Panc1 (cell line): ENCODE measurements around the gene ZNF594. TPM values are rescaled to one million over a fixed set of nuclear protein-coding genes. Genes with fewer than 3 reads are reported as not detected.
"Not testable (repeated sequence)": the region's sequence is repeated elsewhere in the genome, so short reads cannot be mapped to it uniquely, and the experiment has no call there.

Experiments used
- ATAC-seq: fragments of 200-7000 bp; cut with Tn5 transposase; 2 replicates; pipeline ENCODE4 v1.9.1; 2020; ENCODE audit warnings: mild to moderate bottlenecking, moderate library complexity
- BruUV-seq: library from RNA; stranded (reverse); fragments of 400-500 nt; replicated peaks from 2 replicates; lab custom pipeline; 2021; lab: Mats Ljungman, UMichigan
- CTCF ChIA-PET: fragments of 300-600 bp; sonication (Branson Sonifier 250); formaldehyde crosslinking; loops from one replicate; lab custom pipeline; 2022; ENCODE audit warnings: antibody characterized with exemption; lab: Charles Lee
- POLR2A ChIA-PET: fragments of 300-600 bp; sonication (Branson Sonifier 250); formaldehyde crosslinking; loops from one replicate; lab custom pipeline; 2022; ENCODE audit warnings: antibody characterized with exemption; lab: Charles Lee
- DNase-seq: peaks from one replicate; pipeline ENCODE4 v3.0.0-alpha.2; 2010; ENCODE audit warnings: low read depth, low spot score
- H3K27ac ChIP-seq: 2 replicates; pipeline ENCODE4 v1.5.1; 2011; ENCODE audit warnings: mild to moderate bottlenecking, low read length, inconsistent platforms
- H3K27me3 ChIP-seq: fragments of 200-500 bp; sonication (Bioruptor generic); 2 replicates; pipeline ENCODE4 v1.6.0; 2014; ENCODE audit warnings: low read length, inconsistent platforms; ENCODE audit not compliant: control insufficient read depth, insufficient read depth
- H3K36me3 ChIP-seq: fragments of 200-500 bp; sonication (Bioruptor generic); 2 replicates; pipeline ENCODE4 v1.5.1; 2014; ENCODE audit warnings: inconsistent platforms, mild to moderate bottlenecking, low read length, moderate library complexity; ENCODE audit not compliant: control insufficient read depth, insufficient read depth
- H3K4me1 ChIP-seq: 2 replicates; pipeline ENCODE4 v1.5.1; 2011; ENCODE audit warnings: inconsistent platforms, mild to moderate bottlenecking, low read length, moderate library complexity; ENCODE audit not compliant: control insufficient read depth, insufficient read depth
- H3K4me3 ChIP-seq, 2 experiments: 2 replicates each; pipeline ENCODE4 v1.5.1; 2011 to 2012; ENCODE audit warnings: low read depth in 2 of 2, low read length in 2 of 2, mild to moderate bottlenecking in 2 of 2, inconsistent platforms in 1 of 2, moderate library complexity in 1 of 2
- H3K9me3 ChIP-seq: fragments of 200-500 bp; sonication (Bioruptor generic); 2 replicates; pipeline ENCODE4 v1.5.1; 2014; ENCODE audit warnings: low read depth, mild to moderate bottlenecking, inconsistent platforms, low read length, moderate library complexity; ENCODE audit not compliant: control insufficient read depth, insufficient read depth
- CTCF ChIP-seq: fragments of 450-650 bp; IDR thresholded peaks from 2 replicates; pipeline ENCODE4 v1.5.1; 2017; ENCODE audit warnings: mild to moderate bottlenecking
- POLR2AphosphoS5 ChIP-seq: IDR thresholded peaks from 2 replicates; pipeline ENCODE4 v1.6.1; 2012; ENCODE audit warnings: mild to moderate bottlenecking, low read depth, low read length, moderate library complexity
- REST ChIP-seq, 2 experiments: IDR thresholded peaks; 2 replicates each; pipeline ENCODE4 v1.6.1; 2011 to 2012; ENCODE audit warnings: low read depth in 2 of 2, control low read depth in 1 of 2, low read length in 1 of 2, mild to moderate bottlenecking in 1 of 2, moderate library complexity in 1 of 2; ENCODE audit not compliant: insufficient read depth in 1 of 2
- SIN3A ChIP-seq: IDR thresholded peaks from 2 replicates; pipeline ENCODE4 v1.6.1; 2012; ENCODE audit warnings: low read depth, mild to moderate bottlenecking, low read length, moderate library complexity, borderline replicate concordance; ENCODE audit not compliant: insufficient read depth
- TCF7L2 ChIP-seq: IDR thresholded peaks from 2 replicates; pipeline ENCODE4 v1.6.1; 2011; ENCODE audit warnings: mild to moderate bottlenecking, low read depth, low read length, inconsistent platforms
- in situ Hi-C: cut with HindIII; loops from 2 replicates; pipeline ENCODE4 v1.10.0; 2016; ENCODE audit warnings: low sequenced_read_pairs, low pct_unique_long_range_greater_than_20kb
- intact Hi-C: fragments of 100-400 bp; cut with micrococcal nuclease; formaldehyde crosslinking; loops from one replicate; pipeline ENCODE4 v1.10.0; 2022; ENCODE audit not compliant: unreplicated experiment
- total RNA-seq: library from RNA; stranded (reverse); gene quantifications from one replicate; pipeline ENCODE4 v1.2.1, GENCODE V29; 2021; ENCODE audit not compliant: unreplicated experiment

ZNF594 gene
- total RNA-seq, 1 experiment from 2014 or later = 5.6 TPM

- CTCF ChIA-PET, H3K9me3 ChIP-seq, intact Hi-C loops, in situ Hi-C loops, POLR2A ChIA-PET, H3K36me3 ChIP-seq, DNase-seq, ATAC-seq, BruUV-seq, H3K27ac ChIP-seq, H3K4me1 ChIP-seq, H3K27me3 ChIP-seq, H3K4me3 ChIP-seq: not testable (repeated sequence)
Observed at GRCh38 chr17:5137511-5138197, 54.0 kb downstream of the ZNF594 start.

- H3K27ac ChIP-seq, POLR2A ChIA-PET, H3K4me1 ChIP-seq, DNase-seq, in situ Hi-C loops, CTCF ChIA-PET, H3K27me3 ChIP-seq, BruUV-seq, intact Hi-C loops, H3K36me3 ChIP-seq, ATAC-seq, H3K9me3 ChIP-seq, H3K4me3 ChIP-seq: not testable (repeated sequence)
Observed at GRCh38 chr17:5136580-5137412, 54.9 kb downstream of the ZNF594 start.

GRCh38 chr17:5135726-5136579 lies 55.7 kb downstream of the ZNF594 start:
- Histone ChIP-seq H3K4me3 (no peak overlapping the region), H3K36me3 (no peaks in the 10 kb centered on the region), H3K27ac (no peak overlapping the region), H3K9me3 (no peaks in the 10 kb centered on the region), H3K4me1 (no peaks in the 10 kb centered on the region), H3K27me3 (no peaks in the 10 kb centered on the region)
- in situ Hi-C loops (no loop called here), intact Hi-C loops (no loop called here)
- no peak for ATAC-seq
- no peak for TF ChIP-seq REST (IDR thresholded peaks at IDR 0.05; ENCODE audit: insufficient read depth in 1 of 2, low read depth in 2 of 2, low read length in 1 of 2)
- no peak for TF ChIP-seq CTCF
- no peak for TF ChIP-seq TCF7L2
- TF ChIP-seq POLR2AphosphoS5 = no peak
- no peak for TF ChIP-seq SIN3A
- BruUV-seq = no TSS peak
- DNase-seq = no peak
- POLR2A ChIA-PET = no interaction called here
- CTCF ChIA-PET = no interaction called here

GRCh38 chr17:5135131-5135712 lies 56.4 kb downstream of the ZNF594 start:
- H3K4me3 ChIP-seq, intact Hi-C loops, H3K36me3 ChIP-seq, H3K27me3 ChIP-seq, H3K27ac ChIP-seq, ATAC-seq, H3K9me3 ChIP-seq, CTCF ChIA-PET, BruUV-seq, in situ Hi-C loops, H3K4me1 ChIP-seq, DNase-seq, POLR2A ChIA-PET: not testable (repeated sequence)
